ENCODE measurements around the gene GSN. TPM values are rescaled to one million over a fixed set of nuclear protein-coding genes. Genes with fewer than 3 reads are reported as not detected.

Gene GSN
- total RNA-seq, 1 donor from 2014 or later, result 291 TPM

DNA sequence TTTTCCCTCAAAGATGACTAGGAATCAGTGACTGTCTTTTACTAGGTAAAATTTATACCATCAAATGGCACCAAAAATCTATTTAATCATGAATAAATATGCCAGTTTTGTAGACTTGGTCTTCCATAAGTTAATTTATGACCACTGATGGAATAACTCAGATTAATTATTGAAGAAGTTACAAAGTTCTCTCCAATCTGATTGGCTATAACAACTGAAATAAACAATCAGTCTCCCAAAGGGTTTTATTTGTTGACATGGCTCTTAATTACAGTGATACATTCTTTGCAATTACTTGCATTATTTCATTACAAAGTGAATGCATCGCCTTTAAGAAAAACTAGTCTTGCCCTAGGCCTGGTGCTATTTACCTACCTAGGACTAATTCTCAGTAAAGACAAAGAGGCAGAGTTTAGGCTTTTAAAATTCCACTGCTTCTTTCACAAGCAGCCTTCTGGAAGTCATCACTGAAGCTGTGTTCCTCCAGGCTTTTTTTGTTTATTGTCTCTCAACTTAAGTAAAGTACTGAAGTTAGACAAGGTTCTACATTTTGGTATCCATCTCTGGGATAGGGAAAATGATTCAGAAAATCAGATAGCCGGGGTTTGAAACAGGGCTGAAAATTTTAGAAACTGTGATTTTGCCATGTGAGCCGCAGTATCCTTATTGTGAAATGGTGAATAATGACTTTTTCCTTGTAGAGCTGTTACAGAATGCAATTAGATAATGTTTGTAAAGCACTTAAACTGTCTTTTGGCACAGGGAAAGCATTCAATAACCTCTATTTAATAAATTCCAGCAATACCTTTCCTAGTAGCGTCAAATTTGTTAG, 99.6 kb downstream of the GSN start:
- peaks cover 75% of the 10 kb centered on the region for H3K4me1 Mint-ChIP-seq (ENCODE audit: low read depth)
- H3K9me3 Mint-ChIP-seq (ENCODE audit: low read depth), result no peaks in the 10 kb centered on the region
- no peaks in the 10 kb centered on the region for H3K27me3 Mint-ChIP-seq (ENCODE audit: low read depth)
- peak overlapping the region; percentile 89 for H3K4me3 Mint-ChIP-seq (ENCODE audit: unreplicated experiment)
- TF ChIP-seq, protein P1, sequence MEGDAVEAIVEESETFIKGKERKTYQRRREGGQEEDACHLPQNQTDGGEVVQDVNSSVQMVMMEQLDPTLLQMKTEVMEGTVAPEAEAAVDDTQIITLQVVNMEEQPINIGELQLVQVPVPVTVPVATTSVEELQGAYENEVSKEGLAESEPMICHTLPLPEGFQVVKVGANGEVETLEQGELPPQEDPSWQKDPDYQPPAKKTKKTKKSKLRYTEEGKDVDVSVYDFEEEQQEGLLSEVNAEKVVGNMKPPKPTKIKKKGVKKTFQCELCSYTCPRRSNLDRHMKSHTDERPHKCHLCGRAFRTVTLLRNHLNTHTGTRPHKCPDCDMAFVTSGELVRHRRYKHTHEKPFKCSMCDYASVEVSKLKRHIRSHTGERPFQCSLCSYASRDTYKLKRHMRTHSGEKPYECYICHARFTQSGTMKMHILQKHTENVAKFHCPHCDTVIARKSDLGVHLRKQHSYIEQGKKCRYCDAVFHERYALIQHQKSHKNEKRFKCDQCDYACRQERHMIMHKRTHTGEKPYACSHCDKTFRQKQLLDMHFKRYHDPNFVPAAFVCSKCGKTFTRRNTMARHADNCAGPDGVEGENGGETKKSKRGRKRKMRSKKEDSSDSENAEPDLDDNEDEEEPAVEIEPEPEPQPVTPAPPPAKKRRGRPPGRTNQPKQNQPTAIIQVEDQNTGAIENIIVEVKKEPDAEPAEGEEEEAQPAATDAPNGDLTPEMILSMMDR (IDR thresholded peaks at IDR 0.05), result no peak
- DNase-seq (ENCODE audit: low spot score), result no peak
- no peaks in the 10 kb centered on the region for H3K36me3 Mint-ChIP-seq (ENCODE audit: low read depth)
- H3K27ac Mint-ChIP-seq (ENCODE audit: unreplicated experiment), result peak overlapping the region; percentile 63

DNA sequence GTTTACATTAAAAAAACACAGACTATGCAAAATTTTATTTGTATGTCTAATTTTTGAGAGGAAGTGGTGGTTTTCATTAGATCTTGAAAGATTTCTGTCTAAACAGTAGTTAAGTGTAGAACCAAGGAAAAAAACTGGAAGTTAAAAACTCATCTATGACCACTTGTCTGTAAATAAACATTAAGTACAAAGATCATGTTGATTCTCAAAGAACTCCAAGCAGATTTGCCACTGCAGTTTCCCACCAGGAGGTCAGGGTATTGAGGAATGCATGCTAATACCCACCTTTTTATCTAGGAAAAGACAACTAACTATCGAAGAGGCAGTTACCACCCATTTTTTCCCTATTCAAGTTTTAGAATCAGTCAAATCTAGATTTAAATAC, 100.2 kb downstream of the GSN start:
- DNase-seq (ENCODE audit: low spot score), result no peak
- Mint-ChIP-seq H3K4me1 (ENCODE audit: low read depth) (peaks cover 75% of the 10 kb centered on the region), H3K9me3 (ENCODE audit: low read depth) (no peaks in the 10 kb centered on the region), H3K4me3 (ENCODE audit: unreplicated experiment) (peak overlapping the region; percentile 89), H3K36me3 (ENCODE audit: low read depth) (no peaks in the 10 kb centered on the region), H3K27ac (ENCODE audit: unreplicated experiment) (peak overlapping the region; percentile 63), H3K27me3 (ENCODE audit: low read depth) (no peaks in the 10 kb centered on the region)
- TF ChIP-seq, protein P1 (IDR thresholded peaks at IDR 0.05), result no peak

DNA sequence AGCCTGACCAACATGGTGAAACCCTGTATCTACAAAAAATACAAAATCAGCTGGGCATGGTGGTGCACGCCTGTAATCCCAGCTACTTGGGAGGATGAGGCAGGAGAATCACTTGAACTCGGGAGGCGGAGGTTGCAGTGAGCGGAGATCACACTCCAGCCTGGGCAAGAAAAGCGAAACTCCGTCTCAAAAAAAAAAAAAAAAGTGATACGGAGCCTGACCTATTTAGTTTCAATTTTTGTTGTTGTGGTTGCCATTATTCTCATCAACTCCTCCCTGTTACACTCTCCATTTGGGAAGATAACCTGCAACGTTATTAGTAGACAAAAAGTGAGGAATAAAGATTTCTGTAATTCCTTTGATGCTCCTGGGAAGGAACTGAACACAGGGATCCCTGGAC, 100.8 kb downstream of the GSN start:
- H3K9me3 Mint-ChIP-seq (ENCODE audit: low read depth), result no peaks in the 10 kb centered on the region
- H3K27ac Mint-ChIP-seq (ENCODE audit: unreplicated experiment), result no peak overlapping the region
- H3K27me3 Mint-ChIP-seq (ENCODE audit: low read depth), result no peaks in the 10 kb centered on the region
- no peak for DNase-seq (ENCODE audit: low spot score)
- no peaks in the 10 kb centered on the region for H3K36me3 Mint-ChIP-seq (ENCODE audit: low read depth)
- peaks cover 74% of the 10 kb centered on the region for H3K4me1 Mint-ChIP-seq (ENCODE audit: low read depth)
- TF ChIP-seq, protein P1 (IDR thresholded peaks at IDR 0.05), result no peak
- peak overlapping the region; percentile 89 for H3K4me3 Mint-ChIP-seq (ENCODE audit: unreplicated experiment)

DNA sequence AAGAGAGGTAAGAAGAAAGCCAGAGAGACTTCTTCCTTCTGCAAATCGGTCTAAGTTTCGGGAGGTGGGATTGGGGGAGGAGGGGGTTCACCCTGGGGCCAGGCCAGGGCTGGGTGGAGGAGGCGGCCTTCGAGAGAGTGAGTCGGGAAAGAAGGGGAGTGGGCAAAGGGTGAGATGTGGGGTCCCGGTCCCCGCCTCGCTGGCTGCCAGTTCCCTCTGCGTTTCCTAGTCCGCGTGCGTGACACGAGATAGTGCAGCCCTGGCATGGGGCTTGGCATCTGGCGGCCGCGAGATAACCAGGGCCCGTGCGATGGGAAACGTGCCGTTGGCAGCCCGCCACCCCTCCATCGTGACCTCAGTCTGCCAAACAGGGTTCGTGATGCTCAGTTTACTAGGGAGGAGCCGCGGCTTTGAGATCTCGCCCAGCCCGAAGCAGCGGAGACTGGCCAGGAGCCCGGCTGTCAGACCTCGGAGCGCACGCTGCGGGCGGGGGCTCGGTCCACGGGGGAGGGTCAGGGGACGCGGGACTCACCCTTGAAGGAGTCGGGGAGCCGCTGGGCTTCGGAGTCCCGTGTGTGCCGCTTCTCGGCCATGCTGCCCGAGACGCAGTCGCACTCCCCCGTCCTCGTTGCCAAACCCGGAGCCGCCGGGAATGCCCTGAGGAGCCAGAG, 101.8 kb downstream of the GSN start, which contains the start of gene STOM:
Gene STOM, minus strand, starts transcription at position 656 of the 671 bp plus-strand sequence. Its CDS starts 63 bp downstream, at position 593.
- Mint-ChIP-seq H3K4me3 (ENCODE audit: unreplicated experiment) (peak within 1 kb of the TSS; percentile 89), H3K36me3 (ENCODE audit: low read depth) (no peaks in the 10 kb centered on the region), H3K4me1 (ENCODE audit: low read depth) (peaks cover 65% of the 10 kb centered on the region), H3K9me3 (ENCODE audit: low read depth) (no peaks in the 10 kb centered on the region), H3K27ac (ENCODE audit: unreplicated experiment) (peak within 1 kb of the TSS; percentile 77), H3K27me3 (ENCODE audit: low read depth) (no peaks in the 10 kb centered on the region)
- TF ChIP-seq, protein P1 (IDR thresholded peaks at IDR 0.05), result no peak
- peak; percentile 98 for DNase-seq (ENCODE audit: low spot score)

DNA sequence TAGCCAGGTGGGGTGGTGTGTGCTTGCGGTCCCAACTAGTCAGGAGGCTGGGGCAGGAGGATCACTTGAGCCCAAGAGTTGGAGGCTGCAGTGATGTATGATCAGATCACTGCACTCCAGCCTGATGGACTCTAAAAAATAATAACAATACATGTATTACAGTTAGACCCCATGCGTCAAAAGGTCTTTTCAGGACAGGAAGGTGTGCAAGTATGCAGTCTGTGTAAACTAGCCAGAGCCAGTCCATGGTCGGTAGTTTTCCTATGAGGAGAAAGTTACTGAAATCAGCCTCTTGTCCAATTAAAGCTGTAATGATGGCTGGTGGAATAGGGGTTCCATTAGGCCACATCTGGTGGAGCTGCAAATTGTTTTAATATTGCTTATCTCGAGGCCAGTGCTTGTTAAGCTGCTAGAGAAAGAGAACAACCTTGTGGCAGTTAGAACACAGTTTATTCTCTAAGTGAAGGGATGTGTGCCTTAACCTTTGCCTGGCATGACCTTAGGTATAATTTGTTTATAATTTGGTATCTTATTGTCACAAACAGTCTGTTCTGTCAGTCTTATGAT, 103.6 kb downstream of the GSN start:
- DNase-seq (ENCODE audit: low spot score), result no peak
- no peak overlapping the region for H3K4me3 Mint-ChIP-seq (ENCODE audit: unreplicated experiment)
- peaks cover 51% of the 10 kb centered on the region for H3K4me1 Mint-ChIP-seq (ENCODE audit: low read depth)
- peak overlapping the region; percentile 54 for H3K27ac Mint-ChIP-seq (ENCODE audit: unreplicated experiment)
- H3K36me3 Mint-ChIP-seq (ENCODE audit: low read depth), result no peaks in the 10 kb centered on the region
- TF ChIP-seq, protein P1 (IDR thresholded peaks at IDR 0.05), result no peak
- no peaks in the 10 kb centered on the region for H3K9me3 Mint-ChIP-seq (ENCODE audit: low read depth)
- no peaks in the 10 kb centered on the region for H3K27me3 Mint-ChIP-seq (ENCODE audit: low read depth)

Data from chondrocyte (in vitro differentiated cells).